PC-3 (cell line): ENCODE data around the gene SPATA7. TPM values are rescaled to one million over a fixed set of nuclear protein-coding genes. Genes with fewer than 3 reads are reported as not detected.

Source experiments
- ATAC-seq: fragments of 200-7000 bp; cut with Tn5 transposase; 2 replicates; pipeline ENCODE4 v1.9.1; 2020; ENCODE audit warnings: mild to moderate bottlenecking, moderate library complexity
- BruUV-seq: library from RNA; stranded (reverse); fragments of 400-500 nt; replicated peaks from 2 replicates; lab custom pipeline; 2021; lab: Mats Ljungman, UMichigan
- CTCF ChIA-PET: fragments of 300-600 bp; sonication (Branson Sonifier 250); formaldehyde crosslinking; loops from one replicate; lab custom pipeline; 2022; ENCODE audit warnings: antibody characterized with exemption; lab: Charles Lee
- POLR2A ChIA-PET: fragments of 300-600 bp; sonication (Branson Sonifier 250); formaldehyde crosslinking; loops from one replicate; lab custom pipeline; 2022; ENCODE audit warnings: antibody characterized with exemption; ENCODE audit not compliant: unreplicated experiment; lab: Charles Lee
- DNase-seq: peaks from one replicate; pipeline ENCODE4 v3.0.0-alpha.2; 2015
- H2AFZ ChIP-seq: fragments of 300-600 bp; sonication (generic); 2 replicates; pipeline ENCODE4 v1.6.0; 2016; ENCODE audit warnings: antibody characterized with exemption, low read length
- H3F3A ChIP-seq: fragments of 300-600 bp; sonication (generic); one replicate; pipeline ENCODE4 v1.6.0; 2017; ENCODE audit warnings: antibody characterized with exemption, low read length, control low read depth, mild to moderate bottlenecking; ENCODE audit not compliant: unreplicated experiment
- H3K27ac ChIP-seq: fragments of 300-600 bp; sonication (generic); 2 replicates; pipeline ENCODE4 v1.5.1; 2016; ENCODE audit warnings: mild to moderate bottlenecking, low read length
- H3K27me3 ChIP-seq: fragments of 300-600 bp; sonication (generic); 2 replicates; pipeline ENCODE4 v1.6.1; 2016; ENCODE audit warnings: low read length, mixed read lengths
- H3K36me3 ChIP-seq: fragments of 300-600 bp; sonication (generic); 2 replicates; pipeline ENCODE4 v1.6.1; 2016; ENCODE audit warnings: low read depth, mixed run types, low read length, mixed read lengths
- H3K4me1 ChIP-seq: fragments of 300-600 bp; sonication (generic); 2 replicates; pipeline ENCODE4 v1.5.1; 2016; ENCODE audit warnings: low read length; ENCODE audit not compliant: insufficient read depth
- H3K4me2 ChIP-seq: fragments of 300-600 bp; sonication (generic); 2 replicates; pipeline ENCODE4 v1.6.0; 2016; ENCODE audit warnings: low read length
- H3K4me3 ChIP-seq: fragments of 300-600 bp; sonication (generic); 2 replicates; pipeline ENCODE4 v1.5.1; 2016; ENCODE audit warnings: mild to moderate bottlenecking, low read length, mixed read lengths
- H3K79me2 ChIP-seq: fragments of 300-600 bp; sonication (generic); 2 replicates; pipeline ENCODE4 v1.6.1; 2017; ENCODE audit warnings: low read length, mixed read lengths
- H3K9ac ChIP-seq: fragments of 300-600 bp; sonication (generic); 2 replicates; pipeline ENCODE4 v1.6.0; 2016; ENCODE audit warnings: mild to moderate bottlenecking, low read length
- H3K9me2 ChIP-seq: fragments of 300-600 bp; sonication (generic); replicated peaks from 2 replicates; pipeline ENCODE4 v1.6.1; 2016; ENCODE audit warnings: mixed run types, low read length, mixed read lengths
- H3K9me3 ChIP-seq: fragments of 300-600 bp; sonication (generic); 2 replicates; pipeline ENCODE4 v1.6.1; 2016; ENCODE audit warnings: low read length, mixed read lengths
- H4K20me1 ChIP-seq: fragments of 300-600 bp; sonication (generic); 2 replicates; pipeline ENCODE4 v1.6.1; 2016; ENCODE audit warnings: low read length, mixed read lengths
- EZH2 ChIP-seq: fragments of 300-600 bp; sonication (generic); IDR thresholded peaks from one replicate; pipeline ENCODE4 v1.6.1; 2017; ENCODE audit warnings: antibody characterized with exemption, mild to moderate bottlenecking, low read length; ENCODE audit not compliant: unreplicated experiment
- EZH2phosphoT487 ChIP-seq: fragments of 300-600 bp; sonication (generic); IDR thresholded peaks from 2 replicates; pipeline ENCODE4 v1.6.1; 2018; ENCODE audit warnings: mild to moderate bottlenecking, antibody characterized with exemption, low read length, borderline replicate concordance
- intact Hi-C: fragments of 100-400 bp; cut with micrococcal nuclease; formaldehyde crosslinking; loops from 2 replicates; pipeline ENCODE4 v1.9.0; 2023
- total RNA-seq: library from RNA; depleted of rRNA; stranded (reverse); fragments of >200 nt; gene quantifications from 2 replicates; pipeline ENCODE4 v1.2.3, GENCODE V29; 2014
- TF ChIP-seq, protein P1 (sequence below): fragments of 300-600 bp; sonication (generic); conservative IDR thresholded peaks from 2 replicates; pipeline ENCODE4 v1.5.1; 2017; ENCODE audit warnings: antibody characterized with exemption, low read depth, mild to moderate bottlenecking, low read length

SPATA7 gene
- total RNA-seq, 1 experiment from 2014 or later = 2.8 TPM

DNA sequence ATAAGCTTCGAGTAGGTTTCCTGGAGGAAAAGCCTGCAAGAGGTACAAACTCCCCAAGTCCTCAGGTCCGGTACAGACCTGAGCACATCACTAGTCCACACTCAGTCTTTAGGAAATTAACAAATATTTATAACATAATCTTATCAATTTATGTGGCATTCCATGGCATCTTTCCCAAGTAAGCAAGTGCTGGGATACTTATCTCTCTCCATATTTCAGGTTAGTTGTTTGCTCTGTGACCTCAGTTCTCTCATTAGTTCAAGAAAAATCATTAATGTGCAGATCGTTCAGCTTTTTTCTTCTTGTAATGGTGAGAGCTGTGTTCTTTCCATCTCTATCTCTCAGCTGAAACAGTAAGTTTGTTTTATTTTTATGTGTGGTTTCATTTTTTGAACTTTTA is 34.7 kb downstream of the SPATA7 start:
- TF ChIP-seq, protein P1, sequence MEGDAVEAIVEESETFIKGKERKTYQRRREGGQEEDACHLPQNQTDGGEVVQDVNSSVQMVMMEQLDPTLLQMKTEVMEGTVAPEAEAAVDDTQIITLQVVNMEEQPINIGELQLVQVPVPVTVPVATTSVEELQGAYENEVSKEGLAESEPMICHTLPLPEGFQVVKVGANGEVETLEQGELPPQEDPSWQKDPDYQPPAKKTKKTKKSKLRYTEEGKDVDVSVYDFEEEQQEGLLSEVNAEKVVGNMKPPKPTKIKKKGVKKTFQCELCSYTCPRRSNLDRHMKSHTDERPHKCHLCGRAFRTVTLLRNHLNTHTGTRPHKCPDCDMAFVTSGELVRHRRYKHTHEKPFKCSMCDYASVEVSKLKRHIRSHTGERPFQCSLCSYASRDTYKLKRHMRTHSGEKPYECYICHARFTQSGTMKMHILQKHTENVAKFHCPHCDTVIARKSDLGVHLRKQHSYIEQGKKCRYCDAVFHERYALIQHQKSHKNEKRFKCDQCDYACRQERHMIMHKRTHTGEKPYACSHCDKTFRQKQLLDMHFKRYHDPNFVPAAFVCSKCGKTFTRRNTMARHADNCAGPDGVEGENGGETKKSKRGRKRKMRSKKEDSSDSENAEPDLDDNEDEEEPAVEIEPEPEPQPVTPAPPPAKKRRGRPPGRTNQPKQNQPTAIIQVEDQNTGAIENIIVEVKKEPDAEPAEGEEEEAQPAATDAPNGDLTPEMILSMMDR = no peak
- TF ChIP-seq EZH2phosphoT487 (no peak), EZH2 (no peak)
- DNase-seq (no peak), ATAC-seq (no peak)
- CTCF ChIA-PET = no interaction called here
- no peaks in the 10 kb centered on the region for H3K9me2 ChIP-seq
- no peaks in the 10 kb centered on the region for H3K79me2 ChIP-seq
- H3K4me2 ChIP-seq = no peak overlapping the region
- no peak overlapping the region for H3K9ac ChIP-seq
- H3F3A ChIP-seq = no peaks in the 10 kb centered on the region
- no peak overlapping the region for H3K27ac ChIP-seq
- peaks cover 9% of the 10 kb centered on the region; the same call in 1 of the 2 replicates for H3K4me1 ChIP-seq
- intact Hi-C loops = no loop called here
- no peaks in the 10 kb centered on the region for H4K20me1 ChIP-seq
- no peak overlapping the region for H2AFZ ChIP-seq
- no peaks in the 10 kb centered on the region for H3K27me3 ChIP-seq
- peaks cover 19% of the 10 kb centered on the region; the same call in 1 of the 2 replicates for H3K36me3 ChIP-seq
- H3K4me3 ChIP-seq = no peak overlapping the region
- POLR2A ChIA-PET = no interaction called here
- no TSS peak for BruUV-seq
- H3K9me3 ChIP-seq = 0 out of 2 replicates have a peak, but pooled peaks cover 4% of the 10 kb centered on the region

DNA sequence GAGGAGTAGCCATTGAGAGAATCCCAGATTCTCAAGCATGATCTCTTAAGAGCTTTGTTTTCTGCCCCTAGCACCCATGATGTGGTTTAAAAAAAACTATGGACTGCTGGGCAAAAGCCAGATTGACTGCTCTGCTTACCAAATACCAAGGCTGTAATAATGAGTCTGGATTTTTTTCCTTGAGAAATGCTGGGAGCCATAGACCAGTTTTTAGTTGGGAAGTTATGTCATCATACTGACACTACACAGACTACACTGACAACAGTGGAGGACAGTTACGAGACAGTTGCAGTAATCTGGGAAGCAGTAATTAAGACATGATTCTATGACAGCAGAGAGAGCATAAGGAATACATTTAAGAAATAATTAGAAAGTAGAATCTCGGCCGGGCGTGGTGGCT is 35.8 kb downstream of the SPATA7 start:
- Histone ChIP-seq H3K36me3 (peaks cover 13% of the 10 kb centered on the region; the same call in 1 of the 2 replicates), H3K4me1 (peaks cover 9% of the 10 kb centered on the region; the same call in 1 of the 2 replicates), H2AFZ (no peak overlapping the region), H3K9me2 (no peaks in the 10 kb centered on the region), H3K9me3 (no peaks in the 10 kb centered on the region), H3K27me3 (no peaks in the 10 kb centered on the region), H3F3A (no peaks in the 10 kb centered on the region), H3K4me3 (no peak overlapping the region), H3K9ac (no peak overlapping the region), H4K20me1 (no peaks in the 10 kb centered on the region), H3K4me2 (no peak overlapping the region), H3K27ac (no peak overlapping the region), H3K79me2 (no peaks in the 10 kb centered on the region)
- no peak for DNase-seq
- POLR2A ChIA-PET = no interaction called here
- intact Hi-C loops = no loop called here
- ATAC-seq = no peak
- TF ChIP-seq EZH2phosphoT487 (no peak), EZH2 (no peak)
- TF ChIP-seq, protein P1 = no peak
- BruUV-seq = no TSS peak
- CTCF ChIA-PET = no interaction called here

DNA sequence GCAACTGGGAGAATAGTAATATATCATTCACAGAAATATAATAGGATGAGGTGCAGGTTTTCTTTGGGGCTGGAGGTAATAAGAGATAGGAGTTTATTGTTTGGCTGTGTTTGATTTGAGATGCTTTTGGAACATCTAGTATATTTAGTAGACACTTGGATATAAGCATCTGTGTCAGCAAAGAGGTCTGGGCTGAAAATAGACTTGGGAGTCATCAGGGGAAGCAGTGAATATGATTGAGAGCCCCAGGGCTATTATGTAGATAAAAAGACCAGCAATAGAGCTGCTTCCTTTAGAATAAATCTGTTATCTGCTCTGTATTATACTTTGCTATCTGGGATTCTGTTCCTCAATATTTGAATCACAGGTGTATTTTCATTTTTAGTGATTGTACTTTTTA is 36.6 kb downstream of the SPATA7 start:
- Histone ChIP-seq H3K9ac (no peak overlapping the region), H3K79me2 (no peaks in the 10 kb centered on the region), H3K4me2 (no peak overlapping the region), H4K20me1 (no peaks in the 10 kb centered on the region), H3K9me3 (no peaks in the 10 kb centered on the region), H3K27me3 (no peaks in the 10 kb centered on the region), H3K4me1 (peaks cover 9% of the 10 kb centered on the region; the same call in 1 of the 2 replicates), H3F3A (no peaks in the 10 kb centered on the region), H3K27ac (no peak overlapping the region), H3K36me3 (peaks cover 8% of the 10 kb centered on the region; the same call in 1 of the 2 replicates), H3K4me3 (no peak overlapping the region), H2AFZ (no peak overlapping the region), H3K9me2 (no peaks in the 10 kb centered on the region)
- ATAC-seq (no peak), DNase-seq (no peak)
- ChIA-PET CTCF (no interaction called here), POLR2A (no interaction called here)
- intact Hi-C loops = no loop called here
- BruUV-seq = no TSS peak
- TF ChIP-seq EZH2phosphoT487 (no peak), EZH2 (no peak)
- TF ChIP-seq, protein P1 = no peak
